A549 (cell line): ENCODE data around the gene TACSTD2. TPM values are rescaled to one million over a fixed set of nuclear protein-coding genes. Genes with fewer than 3 reads are reported as not detected.

Experiments
- ATAC-seq, 2 experiments: fragments of 200-7000 bp in 1 of 2; fragments of >200 bp in 1 of 2; cut with Nextera tagmentation in 1 of 2; cut with Tn5 transposase in 1 of 2; 3 replicates each; pipeline versions ENCODE4 v1.8.0 to v1.9.1; 2018 to 2020; ENCODE audit warnings: mild to moderate bottlenecking in 1 of 2, moderate library complexity in 1 of 2
- CTCF ChIA-PET: fragments of 300-600 bp; sonication (Branson Sonifier 250); formaldehyde crosslinking; extraction: SDS; loops from one replicate; lab custom pipeline; 2021; ENCODE audit warnings: antibody characterized with exemption, inconsistent platforms; lab: Yijun Ruan, JAX
- POLR2A ChIA-PET: fragments of 350-600 bp; formaldehyde crosslinking; extraction: SDS; loops from one replicate; lab custom pipeline; 2021; ENCODE audit warnings: antibody characterized with exemption, inconsistent platforms; lab: Yijun Ruan, JAX
- DNase-seq, 2 experiments: peaks; one replicate each; pipeline versions ENCODE4 v3.0.0 to v3.0.0-alpha.2; 2011 to 2016; ENCODE audit warnings: low read depth in 1 of 2, low spot score in 1 of 2
- FAIRE-seq: peaks from 2 replicates; lab custom pipeline; 2011; peaks lifted over from hg19 to GRCh38; lab: Jason Lieb, UNC
- H3K27ac ChIP-seq, 2 experiments: fragments of >200 bp; sonication (Bioruptor Twin); formaldehyde crosslinking; 3 replicates each; pipeline ENCODE4 v1.5.1; 2016 to 2017
- H3K4me1 ChIP-seq: fragments of >200 bp; sonication (Bioruptor Twin); formaldehyde crosslinking; 3 replicates; pipeline ENCODE4 v1.6.1; 2016
- H3K4me2 ChIP-seq: fragments of >200 bp; sonication (Bioruptor Twin); formaldehyde crosslinking; 3 replicates; pipeline ENCODE4 v1.6.1; 2016
- H3K4me3 ChIP-seq: fragments of >200 bp; sonication (Bioruptor Twin); formaldehyde crosslinking; 3 replicates; pipeline ENCODE4 v1.5.1; 2016
- H3K9me3 ChIP-seq: fragments of >200 bp; sonication (Bioruptor Twin); formaldehyde crosslinking; 3 replicates; pipeline ENCODE4 v1.6.1; 2016
- BHLHE40 ChIP-seq: IDR thresholded peaks from 2 replicates; pipeline ENCODE4 v1.6.1; 2012; ENCODE audit warnings: low read depth, low read length, inconsistent platforms
- CBX2 ChIP-seq: fragments of 200-600 bp; sonication (generic); IDR thresholded peaks from 2 replicates; pipeline ENCODE4 v1.6.1; 2016; ENCODE audit warnings: low read depth, mild to moderate bottlenecking, borderline replicate concordance
- CEBPB ChIP-seq, 2 experiments: fragments of >200 bp in 1 of 2; sonication (Bioruptor Twin) in 1 of 2; formaldehyde crosslinking in 1 of 2; IDR thresholded peaks; 2 replicates each; pipeline ENCODE4 v1.6.1; 2012 to 2016
- CHD2 ChIP-seq: fragments of 150-350 bp; IDR thresholded peaks from 2 replicates; pipeline ENCODE4 v1.6.1; 2014; ENCODE audit warnings: low read length; ENCODE audit not compliant: partially characterized antibody
- CHD4 ChIP-seq: fragments of 200-600 bp; sonication (generic); IDR thresholded peaks from 2 replicates; pipeline ENCODE4 v1.6.1; 2016; ENCODE audit warnings: antibody characterized with exemption, mild to moderate bottlenecking, borderline replicate concordance
- EHF ChIP-seq: fragments of 250-450 bp; sonication (Bioruptor Pico); IDR thresholded peaks from 2 replicates; pipeline ENCODE4 v1.5.0; 2020; ENCODE audit warnings: mild to moderate bottlenecking
- EP300 ChIP-seq, 2 experiments: fragments of >200 bp; sonication (Bioruptor Twin); formaldehyde crosslinking; IDR thresholded peaks; 2 replicates in 1 of 2; 3 replicates in 1 of 2; pipeline ENCODE4 v1.6.1; 2016 to 2017
- FOSB ChIP-seq: fragments of 250-450 bp; sonication (Bioruptor Pico); IDR thresholded peaks from 2 replicates; pipeline ENCODE4 v1.5.0; 2020; ENCODE audit warnings: mild to moderate bottlenecking, moderate library complexity
- GATA3 ChIP-seq: IDR thresholded peaks from 2 replicates; pipeline ENCODE4 v1.6.1; 2012; ENCODE audit warnings: borderline replicate concordance
- HDAC2 ChIP-seq: fragments of 200-600 bp; sonication (generic); IDR thresholded peaks from 2 replicates; pipeline ENCODE4 v1.6.1; 2016
- HEYL ChIP-seq: fragments of 250-450 bp; sonication (Bioruptor Pico); IDR thresholded peaks from 2 replicates; pipeline ENCODE4 v1.8.0; 2021; ENCODE audit warnings: mild to moderate bottlenecking, moderate library complexity
- HOXB13 ChIP-seq: fragments of 250-450 bp; sonication (Bioruptor Pico); IDR thresholded peaks from 2 replicates; pipeline ENCODE4 v1.5.0; 2020; ENCODE audit warnings: low read depth, mild to moderate bottlenecking, moderate library complexity
- HOXB5 ChIP-seq: fragments of 250-450 bp; sonication (Bioruptor Pico); IDR thresholded peaks from 2 replicates; pipeline ENCODE4 v1.5.0; 2020; ENCODE audit warnings: mild to moderate bottlenecking, moderate library complexity
- KDM1A ChIP-seq: fragments of 200-600 bp; sonication (generic); IDR thresholded peaks from 2 replicates; pipeline ENCODE4 v1.6.1; 2016; ENCODE audit warnings: low read depth, mild to moderate bottlenecking
- NFE2L2 ChIP-seq: fragments of 150-350 bp; conservative IDR thresholded peaks from 2 replicates; pipeline ENCODE4 v1.6.1; 2014; ENCODE audit warnings: low read length
- PHF8 ChIP-seq: fragments of 200-600 bp; sonication (generic); IDR thresholded peaks from 2 replicates; pipeline ENCODE4 v1.6.1; 2016; ENCODE audit warnings: low read depth, mild to moderate bottlenecking, antibody characterized with exemption, moderate library complexity, borderline replicate concordance
- POLR2AphosphoS2 ChIP-seq: conservative IDR thresholded peaks from 2 replicates; pipeline ENCODE4 v1.6.1; 2012; ENCODE audit warnings: low read length, improper control_type of control experiment, inconsistent platforms
- RARB ChIP-seq: fragments of 250-450 bp; sonication (Bioruptor Pico); IDR thresholded peaks from 2 replicates; pipeline ENCODE4 v1.8.0; 2021; ENCODE audit warnings: mild to moderate bottlenecking, moderate library complexity
- SMC3 ChIP-seq: fragments of >200 bp; sonication (Bioruptor Twin); formaldehyde crosslinking; IDR thresholded peaks from 3 replicates; pipeline ENCODE4 v1.6.1; 2018; ENCODE audit warnings: inconsistent platforms
- TFCP2L1 ChIP-seq: fragments of 250-450 bp; sonication (Bioruptor Pico); IDR thresholded peaks from 2 replicates; pipeline ENCODE4 v1.5.0; 2021; ENCODE audit warnings: mild to moderate bottlenecking
- TP53 ChIP-seq: fragments of 250-450 bp; sonication (Bioruptor Pico); IDR thresholded peaks from 2 replicates; pipeline ENCODE4 v1.5.0; 2021; ENCODE audit warnings: mild to moderate bottlenecking, moderate library complexity
- ZNF302 ChIP-seq: fragments of 250-450 bp; sonication (Bioruptor Pico); IDR thresholded peaks from 2 replicates; pipeline ENCODE4 v1.9.0; 2021; ENCODE audit warnings: inconsistent platforms, mild to moderate bottlenecking, moderate library complexity
- ZSCAN20 ChIP-seq: fragments of 250-450 bp; sonication (Bioruptor Pico); IDR thresholded peaks from 2 replicates; pipeline ENCODE4 v1.8.0; 2022; ENCODE audit warnings: mild to moderate bottlenecking, moderate library complexity
- WGBS: methylation state at CpG from one replicate; pipeline ENCODE4 v1.1.6; 2017; ENCODE audit errors: missing lambda C conversion rate; 5-methylcytosine and 5-hydroxymethylcytosine counted together
- polyA plus RNA-seq, 4 experiments: library from polyadenylated mRNA; depleted of rRNA in 3 of 4; stranded (reverse); fragments of >200 nt; fragmentation: RNase III in 1 of 4; extraction: RNeasy Plus Mini Kit Qiagen cat#74134 plus additional on column Dnase treatment in 1 of 4; gene quantifications; 2 replicates in 3 of 4; 3 replicates in 1 of 4; pipeline ENCODE4 v1.2.3, GENCODE V29; 2011 to 2017
- TF ChIP-seq, protein P1 (sequence below): fragments of >200 bp; sonication (Bioruptor Twin); formaldehyde crosslinking; IDR thresholded peaks from 3 replicates; pipeline ENCODE4 v1.5.1; 2016
- TF ChIP-seq, protein P2 (sequence below): fragments of 450-650 bp; IDR thresholded peaks from 2 replicates; pipeline ENCODE4 v1.6.1; 2014; ENCODE audit warnings: antibody characterized with exemption
- TF ChIP-seq, protein P3 (sequence below): fragments of 200-600 bp; sonication (generic); IDR thresholded peaks from 2 replicates; pipeline ENCODE4 v1.6.1; 2016; ENCODE audit warnings: antibody characterized with exemption, mild to moderate bottlenecking, moderate library complexity

Gene TACSTD2
- polyA plus RNA-seq, 2 of the 4 experiments (the other 2 are of a cell fraction) = not detected

DNA sequence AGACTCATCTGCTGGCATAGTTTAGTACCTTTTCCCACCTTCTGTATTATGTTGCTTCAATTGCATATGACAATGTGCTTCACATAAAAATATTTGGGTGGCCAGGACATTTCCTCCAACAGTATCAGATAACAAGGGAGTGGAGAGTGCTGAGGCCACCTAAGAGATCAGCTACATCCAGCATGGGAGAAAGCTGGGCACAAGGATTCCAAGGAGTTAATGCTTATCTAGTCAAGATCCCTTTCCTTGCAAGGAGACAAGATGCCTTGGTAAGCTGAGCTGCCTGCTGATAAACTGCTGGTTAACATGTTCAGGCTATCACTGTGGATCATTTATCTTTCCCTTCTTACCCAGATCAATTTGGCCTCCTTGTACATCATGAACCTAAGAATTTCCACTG lies 5.4 kb downstream of the TACSTD2 start:
- ChIA-PET POLR2A (no interaction called here), CTCF (interaction anchor here (1.1 to 1.5 kb wide), 3 partner anchors 18 to 26 kb away, joined by 3 to 4 read pairs (median 3); partner anchors contain the start of gene OMA1)
- Histone ChIP-seq H3K9me3 (no peaks in the 10 kb centered on the region), H3K27ac (no peak overlapping the region), H3K4me2 (no peak overlapping the region), H3K4me3 (no peak overlapping the region), H3K4me1 (no peaks in the 10 kb centered on the region)
- TF ChIP-seq FOSB (CRISPR knock-in tag) (no peak), HDAC2 (no peak), EP300 (IDR thresholded peaks at IDR 0.05) (no peak), NFE2L2 (no peak), PHF8 (no peak), KDM1A (no peak), TP53 (CRISPR knock-in tag) (no peak), POLR2AphosphoS2 (no peak), SMC3 (no peak), GATA3 (no peak), EHF (CRISPR knock-in tag) (no peak), ZNF302 (CRISPR knock-in tag) (no peak)
- ATAC-seq (no peak), DNase-seq (no peak), FAIRE-seq (no peak)

DNA sequence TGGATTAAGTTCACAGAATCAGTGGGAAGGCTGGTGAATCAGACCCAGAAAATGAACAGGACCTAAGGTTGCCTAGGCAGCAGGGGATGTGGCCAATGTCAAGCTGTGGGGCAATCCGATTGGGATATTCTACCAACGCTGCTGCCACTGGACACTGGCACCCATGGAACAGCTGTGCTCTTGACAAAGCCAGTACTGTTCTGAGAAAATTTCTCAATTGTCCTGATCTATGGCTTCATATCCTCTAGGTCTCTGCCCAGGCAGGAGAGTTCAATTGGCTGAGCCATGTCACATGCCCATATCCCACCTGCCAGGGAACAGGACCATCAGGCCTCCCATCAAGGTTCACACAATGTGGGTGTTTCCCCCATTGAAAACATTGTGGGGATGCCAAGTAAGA lies 6.2 kb downstream of the TACSTD2 start:
- ChIA-PET POLR2A (no interaction called here), CTCF (interaction anchor here (1.1 to 1.2 kb wide), 2 partner anchors 19 to 25 kb away, joined by 3 read pairs; no protein-coding TSS in a partner anchor)
- DNase-seq (no peak), ATAC-seq (no peak), FAIRE-seq (no peak)
- TF ChIP-seq, protein P1, sequence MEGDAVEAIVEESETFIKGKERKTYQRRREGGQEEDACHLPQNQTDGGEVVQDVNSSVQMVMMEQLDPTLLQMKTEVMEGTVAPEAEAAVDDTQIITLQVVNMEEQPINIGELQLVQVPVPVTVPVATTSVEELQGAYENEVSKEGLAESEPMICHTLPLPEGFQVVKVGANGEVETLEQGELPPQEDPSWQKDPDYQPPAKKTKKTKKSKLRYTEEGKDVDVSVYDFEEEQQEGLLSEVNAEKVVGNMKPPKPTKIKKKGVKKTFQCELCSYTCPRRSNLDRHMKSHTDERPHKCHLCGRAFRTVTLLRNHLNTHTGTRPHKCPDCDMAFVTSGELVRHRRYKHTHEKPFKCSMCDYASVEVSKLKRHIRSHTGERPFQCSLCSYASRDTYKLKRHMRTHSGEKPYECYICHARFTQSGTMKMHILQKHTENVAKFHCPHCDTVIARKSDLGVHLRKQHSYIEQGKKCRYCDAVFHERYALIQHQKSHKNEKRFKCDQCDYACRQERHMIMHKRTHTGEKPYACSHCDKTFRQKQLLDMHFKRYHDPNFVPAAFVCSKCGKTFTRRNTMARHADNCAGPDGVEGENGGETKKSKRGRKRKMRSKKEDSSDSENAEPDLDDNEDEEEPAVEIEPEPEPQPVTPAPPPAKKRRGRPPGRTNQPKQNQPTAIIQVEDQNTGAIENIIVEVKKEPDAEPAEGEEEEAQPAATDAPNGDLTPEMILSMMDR = no peak
- TF ChIP-seq EP300 (IDR thresholded peaks at IDR 0.05) (no peak), CHD4 (no peak), HOXB5 (CRISPR knock-in tag) (no peak), CHD2 (no peak), ZSCAN20 (CRISPR knock-in tag) (no peak), KDM1A (no peak), RARB (CRISPR knock-in tag) (no peak), BHLHE40 (no peak), HOXB13 (CRISPR knock-in tag) (no peak), CBX2 (no peak), GATA3 (no peak), TFCP2L1 (CRISPR knock-in tag) (no peak), HEYL (no peak), CEBPB (IDR thresholded peaks at IDR 0.05) (no peak)
- TF ChIP-seq, protein P2, sequence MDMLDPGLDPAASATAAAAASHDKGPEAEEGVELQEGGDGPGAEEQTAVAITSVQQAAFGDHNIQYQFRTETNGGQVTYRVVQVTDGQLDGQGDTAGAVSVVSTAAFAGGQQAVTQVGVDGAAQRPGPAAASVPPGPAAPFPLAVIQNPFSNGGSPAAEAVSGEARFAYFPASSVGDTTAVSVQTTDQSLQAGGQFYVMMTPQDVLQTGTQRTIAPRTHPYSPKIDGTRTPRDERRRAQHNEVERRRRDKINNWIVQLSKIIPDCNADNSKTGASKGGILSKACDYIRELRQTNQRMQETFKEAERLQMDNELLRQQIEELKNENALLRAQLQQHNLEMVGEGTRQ = no peak
- TF ChIP-seq, protein P3, sequence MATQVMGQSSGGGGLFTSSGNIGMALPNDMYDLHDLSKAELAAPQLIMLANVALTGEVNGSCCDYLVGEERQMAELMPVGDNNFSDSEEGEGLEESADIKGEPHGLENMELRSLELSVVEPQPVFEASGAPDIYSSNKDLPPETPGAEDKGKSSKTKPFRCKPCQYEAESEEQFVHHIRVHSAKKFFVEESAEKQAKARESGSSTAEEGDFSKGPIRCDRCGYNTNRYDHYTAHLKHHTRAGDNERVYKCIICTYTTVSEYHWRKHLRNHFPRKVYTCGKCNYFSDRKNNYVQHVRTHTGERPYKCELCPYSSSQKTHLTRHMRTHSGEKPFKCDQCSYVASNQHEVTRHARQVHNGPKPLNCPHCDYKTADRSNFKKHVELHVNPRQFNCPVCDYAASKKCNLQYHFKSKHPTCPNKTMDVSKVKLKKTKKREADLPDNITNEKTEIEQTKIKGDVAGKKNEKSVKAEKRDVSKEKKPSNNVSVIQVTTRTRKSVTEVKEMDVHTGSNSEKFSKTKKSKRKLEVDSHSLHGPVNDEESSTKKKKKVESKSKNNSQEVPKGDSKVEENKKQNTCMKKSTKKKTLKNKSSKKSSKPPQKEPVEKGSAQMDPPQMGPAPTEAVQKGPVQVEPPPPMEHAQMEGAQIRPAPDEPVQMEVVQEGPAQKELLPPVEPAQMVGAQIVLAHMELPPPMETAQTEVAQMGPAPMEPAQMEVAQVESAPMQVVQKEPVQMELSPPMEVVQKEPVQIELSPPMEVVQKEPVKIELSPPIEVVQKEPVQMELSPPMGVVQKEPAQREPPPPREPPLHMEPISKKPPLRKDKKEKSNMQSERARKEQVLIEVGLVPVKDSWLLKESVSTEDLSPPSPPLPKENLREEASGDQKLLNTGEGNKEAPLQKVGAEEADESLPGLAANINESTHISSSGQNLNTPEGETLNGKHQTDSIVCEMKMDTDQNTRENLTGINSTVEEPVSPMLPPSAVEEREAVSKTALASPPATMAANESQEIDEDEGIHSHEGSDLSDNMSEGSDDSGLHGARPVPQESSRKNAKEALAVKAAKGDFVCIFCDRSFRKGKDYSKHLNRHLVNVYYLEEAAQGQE = no peak
- Histone ChIP-seq H3K27ac (no peak overlapping the region), H3K4me3 (no peak overlapping the region), H3K9me3 (no peaks in the 10 kb centered on the region), H3K4me1 (no peaks in the 10 kb centered on the region), H3K4me2 (no peak overlapping the region)
- WGBS = 70% methylated on average over 2 of the region's 2 CpGs
